Activated CD4-positive, alpha-beta T cell treated with anti-CD3 and anti-CD28 coated beads for 24 hours (primary cell): ENCODE data around the gene SMAD6.

Experiments used
- DNase-seq, 2 donors: peaks; one replicate each; pipeline ENCODE4 v3.0.0-alpha.2; 2020; ENCODE audit warnings: low read depth in 2 of 2

SMAD6 gene

DNA sequence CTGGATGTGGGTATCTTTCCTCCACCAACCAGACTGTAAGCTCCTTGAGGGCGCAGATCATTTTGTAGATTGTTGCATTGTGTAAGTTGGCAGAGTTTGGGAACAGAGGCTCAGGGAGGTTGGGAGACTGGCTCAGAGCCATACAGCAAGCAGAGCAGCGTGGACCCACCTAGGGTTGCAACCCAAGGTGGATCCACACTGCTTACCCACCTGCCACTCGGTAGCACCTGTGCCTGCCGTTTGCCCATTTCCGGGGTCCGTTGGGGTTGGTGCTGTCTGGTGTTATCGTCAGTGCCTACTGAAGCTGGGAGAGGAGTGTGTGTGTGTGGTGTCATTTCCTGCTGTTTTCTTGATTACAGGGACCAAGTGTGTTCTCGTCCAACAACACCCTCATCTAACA is 19.0 kb downstream of the SMAD6 start:
- DNase-seq = no peak

DNA sequence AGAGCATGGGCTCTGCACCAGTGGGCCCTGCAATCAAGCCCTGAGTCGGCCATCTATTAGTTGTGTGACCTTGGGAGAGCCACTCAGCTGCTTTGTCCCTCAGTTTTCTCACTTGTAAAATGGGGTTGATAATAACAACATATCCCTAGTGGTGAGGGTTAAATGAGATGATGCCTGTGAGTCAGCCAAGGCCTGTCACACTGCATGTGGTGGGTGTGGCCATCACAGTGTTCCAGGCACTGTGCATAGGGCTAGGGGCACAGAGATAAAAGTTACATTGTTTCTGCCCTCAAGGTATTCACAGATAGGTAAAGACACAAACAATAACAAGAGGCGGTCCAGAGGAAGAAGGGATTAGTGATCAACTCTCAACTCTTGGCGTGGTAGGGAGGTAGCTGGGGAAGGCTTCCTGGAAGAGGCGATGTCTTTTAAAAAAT is 19.5 kb downstream of the SMAD6 start:
- no peak for DNase-seq

DNA sequence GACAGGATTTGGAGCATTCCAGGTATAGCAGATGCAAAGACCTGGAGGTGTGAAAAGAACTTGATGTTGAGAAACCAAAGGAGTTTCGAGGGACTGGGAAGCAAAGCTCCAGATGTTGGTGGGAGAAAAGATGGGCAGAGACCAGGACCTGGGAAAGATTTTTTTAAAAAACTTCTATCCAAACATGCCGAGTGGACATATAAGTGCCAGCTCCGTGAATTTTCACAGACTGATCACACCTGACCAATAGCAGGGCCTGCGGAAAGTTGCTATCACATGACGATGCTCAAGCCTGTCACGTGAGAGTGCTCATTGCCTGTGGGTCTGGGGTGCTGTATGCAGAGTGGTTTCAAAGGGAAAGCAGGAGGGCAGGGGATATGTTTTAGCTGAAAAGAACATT is 19.9 kb downstream of the SMAD6 start:
- no peak for DNase-seq

DNA sequence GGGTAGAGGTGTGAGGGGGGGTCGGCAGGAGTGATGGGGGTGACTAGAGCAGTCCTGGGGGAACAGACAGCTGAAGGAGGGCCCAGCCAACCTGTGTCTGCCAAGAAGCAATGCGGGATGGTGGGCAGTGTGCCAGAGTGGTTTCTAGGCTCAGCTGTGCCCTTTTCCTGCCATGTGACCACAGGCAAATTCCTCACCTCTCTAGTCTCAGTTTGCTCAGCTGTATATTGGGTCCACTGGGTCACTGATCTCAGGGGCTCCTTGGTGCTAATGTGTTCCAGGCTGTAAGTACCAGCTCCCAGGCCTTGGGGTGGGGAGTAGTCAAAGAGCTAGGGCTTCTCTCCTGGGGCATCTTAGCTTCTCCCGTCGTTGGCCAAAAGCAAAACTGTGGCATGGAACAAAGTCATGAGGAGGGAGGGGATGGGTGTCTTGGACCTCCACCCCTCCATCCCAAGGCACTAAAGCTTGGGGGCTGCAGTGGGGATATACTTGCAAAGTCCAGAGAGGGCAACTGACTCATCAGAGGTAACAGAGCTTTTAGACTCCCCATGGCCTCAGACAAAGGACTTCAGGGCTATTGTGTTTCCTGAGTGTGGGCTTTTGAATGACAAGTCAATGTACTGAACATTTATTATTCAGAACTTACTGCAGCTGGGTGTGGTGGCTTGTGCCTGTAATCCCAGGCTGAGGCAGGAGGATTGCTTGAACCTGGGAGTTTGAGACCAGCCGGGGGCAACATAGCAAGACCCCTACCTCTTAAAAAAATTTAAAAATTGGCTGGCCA is 20.9 kb downstream of the SMAD6 start:
- no peak for DNase-seq

DNA sequence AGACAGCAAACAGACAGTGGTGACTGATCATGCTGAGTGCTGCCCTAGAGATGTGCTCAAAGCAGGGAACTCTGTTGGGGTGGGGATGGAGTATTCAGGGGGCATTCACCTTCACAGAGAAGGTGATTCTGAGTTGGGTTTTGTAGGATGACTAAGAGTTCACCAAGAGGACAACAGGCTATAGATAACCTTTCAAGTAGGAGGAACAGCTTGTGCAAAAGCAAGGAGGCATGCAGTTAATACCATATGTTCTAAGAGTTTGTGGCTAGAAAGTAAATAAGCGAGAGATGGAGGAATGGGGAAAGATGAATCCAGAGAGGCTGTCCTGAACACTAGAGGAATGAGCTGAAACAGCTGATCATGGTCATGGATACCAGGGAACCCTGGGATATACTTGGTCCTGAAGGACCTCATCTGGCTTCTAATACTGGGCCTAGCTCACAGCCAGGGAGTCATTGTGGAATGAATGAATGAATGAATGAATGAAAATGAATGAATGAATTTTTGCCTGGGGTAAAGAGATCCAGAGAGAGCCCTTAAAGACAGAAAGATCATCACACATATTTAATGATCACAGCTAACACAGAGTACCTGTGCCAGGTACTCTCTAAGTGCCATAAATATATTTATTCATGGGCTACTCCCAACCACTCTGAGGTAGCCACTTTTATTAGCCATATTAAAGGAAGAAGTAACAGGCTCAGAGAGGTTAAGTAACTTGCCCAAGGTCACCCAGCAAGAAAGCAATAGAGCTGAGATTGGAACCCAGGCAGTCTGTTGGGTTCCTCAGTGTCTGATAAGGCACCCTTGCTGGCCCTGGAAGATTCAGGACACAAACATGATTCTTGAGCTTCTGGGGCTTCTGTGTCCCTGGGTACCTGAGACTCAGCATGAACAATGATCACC is 22.0 kb downstream of the SMAD6 start:
- DNase-seq = no peak

DNA sequence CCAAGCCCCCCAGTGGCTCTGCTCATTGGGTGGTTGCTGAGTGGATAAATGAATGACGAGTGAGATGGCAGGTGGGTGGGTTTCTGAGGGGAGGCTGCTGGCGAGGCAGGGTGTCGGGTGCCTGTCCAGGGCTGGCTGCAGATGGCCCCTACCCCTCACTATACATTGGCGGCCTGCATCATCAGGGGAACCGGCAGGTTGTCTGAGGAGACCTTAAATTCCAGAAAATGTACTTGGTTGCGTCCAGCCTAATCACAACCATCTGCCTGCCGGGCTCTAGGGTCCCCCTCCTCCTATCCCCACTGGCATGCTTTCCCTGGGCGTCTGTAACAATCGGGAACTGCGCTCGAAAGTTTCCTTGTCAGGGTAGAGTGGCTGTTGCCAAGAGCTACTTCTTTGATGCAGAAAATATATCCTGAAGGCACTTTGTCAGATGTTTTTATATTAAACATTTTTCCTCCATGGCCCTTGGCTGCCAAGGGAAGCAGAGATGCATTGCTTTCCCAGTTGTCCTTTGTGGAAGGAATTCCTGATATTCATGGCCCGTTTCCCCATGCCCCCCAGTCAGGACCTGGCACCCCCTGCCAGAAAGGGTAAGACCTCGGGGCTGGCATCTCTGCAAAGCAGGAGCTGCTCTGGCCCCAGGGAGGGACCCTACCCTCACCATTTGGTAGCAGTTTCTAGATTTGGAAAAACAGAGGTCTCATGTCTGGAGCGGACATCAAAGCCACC is 22.9 kb downstream of the SMAD6 start:
- no peak for DNase-seq

DNA sequence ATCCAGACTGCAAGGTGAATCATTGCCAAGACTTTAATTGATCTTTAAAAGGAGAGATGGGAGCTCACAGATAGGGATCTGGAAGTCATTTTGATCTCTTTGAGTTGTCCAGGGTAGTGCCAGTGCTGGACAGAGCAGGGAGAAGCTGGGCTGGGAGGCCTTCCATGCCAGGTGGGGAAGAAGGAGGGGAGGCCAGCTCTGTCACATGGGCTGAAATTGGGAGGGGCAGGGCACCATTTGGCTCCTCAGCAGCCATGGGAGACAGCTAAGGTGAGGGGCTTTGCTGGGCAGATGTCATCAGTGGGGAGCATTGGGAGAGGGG is 23.4 kb downstream of the SMAD6 start:
- no peak for DNase-seq

DNA sequence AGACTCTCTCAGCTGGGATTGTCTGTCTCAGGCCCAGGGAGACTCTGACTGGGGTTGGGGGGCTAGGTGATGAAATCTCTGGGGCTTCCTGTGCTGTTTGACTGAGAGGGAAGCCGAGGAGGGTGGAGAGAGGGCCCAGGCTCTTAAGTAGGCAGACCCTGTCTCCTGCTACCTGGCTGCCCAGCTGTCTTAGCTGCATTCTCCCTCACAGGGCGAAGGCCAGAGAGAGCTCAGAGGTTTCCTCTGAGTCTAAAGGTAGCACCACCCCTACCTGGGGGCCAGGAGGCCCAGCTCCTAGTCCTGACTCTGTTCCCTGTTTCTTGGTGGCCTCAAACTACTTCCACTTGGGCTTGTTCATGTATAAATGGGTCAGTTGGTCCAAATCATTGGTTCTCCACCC is 24.4 kb downstream of the SMAD6 start:
- DNase-seq = no peak

DNA sequence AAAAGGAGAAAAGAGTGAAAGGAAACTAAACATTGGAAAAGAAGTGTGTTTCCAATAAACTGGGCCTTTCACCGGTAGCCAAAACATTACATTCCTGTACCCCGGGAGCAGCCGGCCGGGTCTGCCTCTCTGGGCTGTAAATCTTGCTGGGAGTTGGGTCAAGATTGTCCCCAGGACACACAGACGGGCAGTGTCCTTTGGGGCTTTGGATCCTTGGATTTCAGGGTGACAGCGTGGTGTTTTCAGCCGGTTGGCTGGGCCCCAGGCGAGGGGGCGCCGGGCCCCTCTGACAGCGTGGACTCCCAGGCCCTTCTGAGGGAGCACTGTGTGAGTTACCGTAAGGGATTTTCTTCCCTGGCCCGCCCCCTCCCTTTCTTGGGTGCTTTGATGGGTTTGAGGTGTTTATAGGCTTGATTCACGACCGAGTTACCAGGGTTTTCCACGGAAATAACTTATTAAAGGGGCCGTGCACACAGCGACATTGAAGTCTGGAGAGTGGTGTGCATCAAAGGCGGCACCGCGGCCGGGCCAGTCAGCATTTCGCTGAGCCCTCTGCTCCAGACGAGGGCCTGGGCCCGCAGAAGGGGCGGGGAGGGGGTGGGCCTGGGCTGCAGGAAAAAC is 27.4 kb downstream of the SMAD6 start:
- DNase-seq = no peak

DNA sequence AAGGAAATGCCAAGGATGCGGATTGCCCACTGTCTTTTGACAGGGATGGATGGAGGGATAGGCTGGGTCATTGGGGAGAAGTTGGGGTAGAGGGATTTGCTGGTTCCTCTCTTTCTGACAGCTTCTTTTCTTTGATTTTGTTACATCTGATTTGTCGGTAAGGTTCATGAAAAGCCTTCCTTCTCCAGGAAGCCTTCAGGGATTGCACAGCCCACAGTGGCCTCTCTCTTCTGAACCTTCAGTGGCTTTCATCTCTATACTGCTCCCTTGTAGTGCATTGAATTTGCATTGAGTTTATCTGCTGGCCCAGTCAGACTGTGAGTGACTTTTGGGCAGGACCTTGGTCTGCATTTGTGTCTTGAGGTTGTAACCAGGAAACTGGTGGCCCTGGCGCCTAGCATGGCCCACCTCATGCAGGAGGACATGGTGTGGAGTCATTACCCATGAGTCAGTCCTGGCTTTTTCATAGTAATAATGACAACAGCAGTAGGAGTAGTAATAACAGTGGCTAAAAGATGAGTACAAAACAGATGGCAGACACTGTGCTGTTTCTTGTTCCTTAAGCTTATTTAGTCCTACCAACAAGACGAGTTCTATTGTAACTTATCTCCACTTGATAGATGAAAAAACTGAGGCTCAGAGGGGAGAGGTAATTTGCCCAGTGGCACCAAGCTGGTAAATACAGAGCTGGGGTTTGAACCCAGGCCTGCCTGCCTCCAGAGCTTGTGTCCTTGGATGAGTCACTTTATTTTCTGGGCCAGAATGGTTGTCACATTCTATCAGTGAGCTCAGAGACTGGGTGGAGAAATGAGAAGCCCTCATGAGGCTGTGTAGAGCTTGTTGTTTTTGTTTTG is 28.4 kb downstream of the SMAD6 start:
- no peak for DNase-seq

DNA sequence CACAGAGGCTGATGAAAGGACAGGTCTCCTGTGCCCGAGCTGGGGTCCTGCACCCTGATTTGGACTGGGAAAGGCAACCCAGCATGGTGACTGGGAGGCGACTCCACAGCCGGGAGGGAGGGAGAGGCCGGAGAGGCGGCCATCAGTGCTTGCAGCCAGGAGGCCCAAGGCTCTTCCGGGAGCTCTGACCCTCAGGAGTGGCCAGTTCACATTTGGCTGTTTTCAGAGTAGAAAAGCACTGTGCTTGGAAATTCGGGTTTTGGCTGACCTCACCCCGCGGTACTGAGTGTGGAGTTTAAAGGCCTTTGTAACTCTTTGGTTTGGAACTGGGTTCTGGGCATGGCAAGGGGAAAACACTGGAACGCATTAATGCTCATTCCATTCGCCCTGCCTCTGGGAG is 31.9 kb downstream of the SMAD6 start:
- no peak for DNase-seq

DNA sequence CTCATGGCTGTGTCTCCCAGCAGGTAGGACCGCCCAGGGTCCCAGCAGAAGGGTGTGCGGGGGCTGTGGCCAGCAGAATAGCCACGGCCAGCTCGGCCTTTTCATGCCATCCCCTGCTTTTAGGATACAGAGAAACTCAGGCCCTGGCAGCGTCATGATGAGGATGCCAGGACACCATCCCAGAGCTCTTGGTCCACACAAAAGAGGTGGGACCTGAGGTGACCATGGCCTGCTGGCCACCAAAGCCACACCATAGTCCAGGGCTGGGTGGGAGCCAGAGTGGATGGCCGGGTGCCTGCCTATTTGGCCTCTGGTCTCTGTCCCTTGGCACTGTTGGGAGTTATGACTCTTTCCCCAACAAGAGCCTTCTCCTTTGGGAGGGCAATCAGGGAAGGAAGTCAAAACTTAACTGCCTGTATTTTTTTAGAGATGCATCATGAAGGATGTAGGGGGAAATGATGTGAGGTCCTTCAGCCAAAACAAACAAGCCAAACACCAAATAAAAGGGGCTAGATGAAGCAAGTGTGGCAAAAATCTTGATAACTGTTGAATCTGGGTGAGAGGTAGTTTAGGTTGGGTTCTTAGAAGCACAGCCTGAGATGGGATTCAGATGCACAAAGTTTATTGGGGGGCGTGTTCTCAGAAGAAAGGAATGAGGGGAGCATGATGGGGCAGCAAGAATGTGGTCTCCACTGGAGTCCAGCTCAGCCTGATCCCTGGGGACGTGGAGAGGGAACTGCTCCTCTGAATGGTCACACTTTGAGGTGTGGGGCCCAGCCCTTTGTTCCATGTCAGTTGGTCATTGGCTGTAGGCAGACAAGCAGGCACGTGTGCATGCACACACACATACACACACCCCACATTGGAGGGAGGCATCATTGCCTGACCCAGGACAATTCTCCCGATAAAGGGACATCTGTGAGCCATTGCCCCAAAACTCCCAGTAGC is 33.2 kb downstream of the SMAD6 start:
- no peak for DNase-seq

DNA sequence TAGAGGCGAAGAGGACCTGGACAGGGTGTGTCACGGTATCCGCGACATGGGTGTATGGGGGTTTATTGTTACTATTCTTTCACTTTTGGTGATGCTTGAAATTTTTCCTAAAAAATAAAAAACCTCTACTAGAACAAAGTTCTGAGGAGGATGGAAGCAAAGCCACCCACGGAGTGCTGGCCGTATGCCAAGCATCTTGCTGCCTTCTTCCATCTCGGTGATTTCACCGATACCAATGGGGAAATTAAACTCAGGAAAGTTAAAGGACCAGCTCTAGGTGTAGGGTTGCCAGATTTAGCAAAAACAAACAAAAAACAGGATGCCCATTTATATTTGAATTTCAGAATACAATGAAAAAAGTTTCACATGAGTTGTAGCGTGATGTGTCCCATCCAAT is 33.9 kb downstream of the SMAD6 start:
- DNase-seq = no peak

DNA sequence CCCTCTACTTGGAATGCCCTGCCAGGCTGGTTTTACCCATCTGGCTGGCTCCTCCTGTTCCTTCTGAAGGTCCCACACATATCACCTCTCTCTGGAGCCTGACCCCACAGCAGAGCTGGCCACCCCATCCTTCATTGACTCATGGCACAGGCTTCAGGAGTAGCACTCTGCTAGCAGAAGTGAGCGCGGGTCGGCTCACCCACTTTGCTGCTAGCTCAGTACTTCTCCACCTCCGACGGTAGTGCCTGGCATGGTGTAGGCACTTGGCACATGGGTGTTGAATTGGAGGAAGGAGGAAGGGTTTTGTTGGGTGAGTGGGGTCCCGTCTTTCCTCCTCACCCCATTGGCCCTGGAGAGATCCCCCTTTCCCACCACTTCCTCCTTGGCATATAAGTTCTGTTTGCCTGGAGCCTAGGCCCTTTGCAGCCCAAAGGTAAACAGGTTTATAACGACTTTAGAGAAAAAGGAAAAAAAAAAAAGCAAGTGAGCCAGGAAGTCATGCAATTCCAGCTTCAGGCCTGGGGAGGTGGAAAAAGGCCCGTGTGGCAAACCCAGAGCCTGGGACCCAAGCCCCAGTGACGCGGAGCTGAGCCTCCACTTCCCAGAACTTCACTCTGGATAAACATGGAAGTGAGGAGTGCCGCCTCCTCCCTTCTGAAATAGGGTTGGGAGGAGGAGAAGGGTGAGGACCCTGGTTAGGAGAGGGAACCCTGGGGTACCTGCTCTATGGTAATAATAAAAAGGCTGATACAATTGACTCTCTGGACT is 35.4 kb downstream of the SMAD6 start:
- DNase-seq = no peak

DNA sequence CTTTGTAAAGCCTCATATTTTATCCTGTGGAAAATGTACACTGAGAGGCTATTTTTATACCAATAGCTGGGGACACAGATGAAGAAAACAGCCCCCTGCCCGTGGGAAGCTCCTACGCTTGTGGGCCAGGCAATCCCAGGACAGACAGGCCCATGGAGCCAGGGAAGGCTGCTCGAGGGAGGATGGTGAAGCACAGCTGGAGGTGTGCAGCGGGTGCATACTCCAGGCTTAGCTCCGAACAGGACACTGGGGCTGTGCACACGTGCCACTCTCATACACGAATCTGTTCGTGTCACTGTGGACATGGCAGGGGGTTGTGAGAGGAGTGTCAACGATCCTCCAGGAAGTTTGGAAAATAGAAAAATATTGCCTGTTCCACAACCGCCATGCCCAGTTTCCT is 36.1 kb downstream of the SMAD6 start:
- DNase-seq = no peak

DNA sequence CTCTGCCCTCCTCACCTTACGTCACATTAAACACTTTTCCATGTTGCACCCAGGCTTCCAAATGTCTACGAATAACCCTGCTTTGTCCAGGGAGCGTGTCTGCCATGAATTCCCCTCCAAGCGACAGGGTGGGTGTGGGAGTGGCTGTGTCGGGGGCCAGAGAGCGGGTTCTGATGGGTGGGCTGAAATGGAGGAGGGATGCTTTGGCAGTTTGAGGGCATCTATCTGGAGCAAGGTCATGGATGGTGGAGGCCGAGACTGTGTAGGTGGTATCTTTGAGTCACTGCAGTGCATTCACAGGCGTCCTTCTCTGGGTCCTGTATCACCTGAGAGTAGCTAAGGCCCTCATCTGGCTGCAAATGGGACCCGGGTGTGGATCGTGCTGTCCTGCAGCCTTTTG is 36.6 kb downstream of the SMAD6 start:
- DNase-seq = no peak

DNA sequence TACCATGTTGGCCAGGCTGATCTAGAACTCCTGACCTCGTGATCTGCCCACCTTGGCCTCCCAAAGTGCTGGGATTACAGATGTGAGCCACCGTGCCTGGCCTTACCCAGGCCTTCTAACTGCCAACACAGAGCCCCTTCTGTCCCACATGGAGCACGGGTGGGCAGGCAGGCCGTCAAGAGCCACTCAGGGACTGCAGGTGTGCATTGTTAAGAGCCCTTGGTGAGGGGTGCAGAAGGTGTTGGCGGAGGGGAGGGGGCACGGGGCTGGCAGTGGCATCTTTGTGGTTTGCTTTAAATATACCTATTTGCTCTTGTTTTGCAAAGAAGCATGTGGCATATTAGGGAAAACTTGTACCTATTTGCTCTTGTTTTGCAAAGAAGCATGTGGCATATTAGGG is 37.3 kb downstream of the SMAD6 start:
- DNase-seq = no peak

DNA sequence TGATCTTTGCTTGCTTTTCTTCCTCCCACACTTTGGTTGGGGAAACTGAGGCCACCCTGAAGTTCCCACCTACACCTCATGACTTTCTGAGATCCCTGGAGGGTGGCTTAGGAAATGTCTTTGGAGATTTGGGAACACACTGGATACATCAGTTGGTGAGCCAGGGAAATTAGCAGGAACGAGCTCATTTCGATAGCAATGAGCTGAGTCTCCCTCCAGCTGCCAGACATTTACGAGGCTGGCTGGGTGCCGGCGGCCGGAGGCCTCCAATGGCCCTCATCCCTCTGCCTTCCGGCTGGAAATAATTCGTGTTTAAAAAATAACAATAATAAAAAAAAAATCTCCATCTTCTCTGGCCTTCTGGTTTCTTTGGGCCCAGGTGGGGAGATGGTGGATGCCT is 38.8 kb downstream of the SMAD6 start:
- DNase-seq = no peak

DNA sequence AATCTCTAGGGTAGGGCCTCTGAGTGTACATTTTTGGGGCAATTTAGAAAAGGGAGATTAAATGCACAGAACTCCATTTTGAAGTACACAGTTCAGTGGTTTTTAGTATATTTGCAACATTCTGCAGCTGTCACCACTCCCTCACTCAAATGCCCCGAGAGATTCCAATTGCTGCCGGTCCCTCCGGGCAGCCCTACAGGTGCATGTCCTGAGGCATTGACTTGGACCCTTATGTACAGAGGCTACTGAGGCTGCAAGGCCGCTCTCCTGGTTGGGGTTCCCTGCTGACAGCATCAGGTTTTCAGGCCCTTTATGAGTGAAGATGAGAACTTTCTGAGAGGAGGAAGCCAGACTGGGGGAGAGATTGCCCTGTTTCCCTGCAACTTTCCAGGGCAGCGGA is 39.6 kb downstream of the SMAD6 start:
- no peak for DNase-seq
